GM18498 (cell line): ENCODE results near the gene BCL11B.

Source experiments
- ATAC-seq: cut with Tn5 transposase; IDR thresholded peaks from one replicate; pipeline ENCODE4 v1.9.1; 2021; ENCODE audit warnings: mild to moderate bottlenecking, moderate library complexity; ENCODE audit not compliant: unreplicated experiment

BCL11B gene

DNA sequence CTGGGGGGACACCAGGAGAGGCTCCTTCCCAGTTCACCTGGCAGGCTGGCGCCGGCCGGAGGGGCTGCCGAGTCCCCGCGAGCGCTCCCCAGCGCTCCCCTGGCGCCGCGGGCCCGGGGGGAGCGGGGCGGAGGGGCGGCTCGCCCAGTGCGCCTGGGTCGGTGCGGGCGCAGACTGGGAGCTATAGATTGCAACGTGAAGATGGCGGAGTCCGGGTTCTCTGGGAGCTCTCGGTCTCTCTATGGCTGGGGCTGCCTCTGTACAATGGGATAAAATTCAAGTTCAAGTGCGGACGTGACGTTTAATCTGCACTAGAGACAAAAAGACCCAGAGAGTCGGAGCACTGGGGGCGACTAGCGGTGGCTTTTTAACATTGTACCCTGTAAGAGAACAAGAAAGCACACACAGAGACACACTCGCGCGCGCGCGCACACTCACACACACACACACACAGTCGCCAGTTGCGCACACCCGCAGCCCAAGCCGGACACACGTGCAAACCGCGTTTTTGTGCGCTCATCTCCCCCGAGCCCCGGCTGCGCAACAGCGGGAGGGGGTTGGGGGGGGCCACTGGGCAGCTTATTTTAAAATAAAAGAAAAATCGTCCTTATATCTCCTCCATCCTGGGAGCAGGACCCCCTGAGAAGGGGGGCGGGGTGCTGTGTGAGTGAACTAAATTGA lies at the start of gene BCL11B:
Gene BCL11B (minus strand): TSS at position 247 of the 681 bp plus-strand sequence. CDS start 979 bp downstream, outside the sequence.
- ATAC-seq, result peak; percentile 81

GRCh38 chr14:99321236-99321925 lies 49.4 kb upstream of the BCL11B start:
- ATAC-seq, result no peak

DNA sequence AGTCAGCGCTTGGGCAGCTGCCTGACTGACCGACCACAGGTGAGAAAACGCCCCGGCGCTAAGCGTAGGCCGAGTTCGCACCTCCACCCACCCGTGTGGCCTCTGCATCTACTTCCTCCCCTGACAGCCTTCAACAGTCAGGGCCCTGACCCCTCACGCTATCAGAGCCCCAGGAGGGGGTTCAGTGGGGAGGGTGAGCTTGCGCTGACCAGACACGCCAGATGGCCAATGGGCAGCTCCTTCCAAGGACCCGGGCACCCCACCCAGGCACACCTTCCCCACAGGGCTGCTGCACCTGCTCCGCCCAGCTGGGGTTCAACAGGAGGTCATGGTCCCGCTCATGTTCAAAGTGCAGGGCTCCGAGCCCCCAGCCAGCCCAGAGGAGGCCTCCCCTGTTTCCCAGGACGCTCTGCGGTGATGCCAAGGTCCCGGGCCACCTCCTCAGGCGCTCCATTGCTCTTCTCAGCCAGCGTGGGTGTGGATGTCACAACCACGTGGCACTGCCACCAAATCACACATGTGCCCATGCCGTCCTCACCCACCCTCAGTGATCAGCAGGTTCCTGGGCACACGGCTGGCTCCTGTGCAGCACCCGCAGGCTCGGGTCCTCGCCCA lies 48.7 kb upstream of the BCL11B start:
- ATAC-seq, result no peak

DNA sequence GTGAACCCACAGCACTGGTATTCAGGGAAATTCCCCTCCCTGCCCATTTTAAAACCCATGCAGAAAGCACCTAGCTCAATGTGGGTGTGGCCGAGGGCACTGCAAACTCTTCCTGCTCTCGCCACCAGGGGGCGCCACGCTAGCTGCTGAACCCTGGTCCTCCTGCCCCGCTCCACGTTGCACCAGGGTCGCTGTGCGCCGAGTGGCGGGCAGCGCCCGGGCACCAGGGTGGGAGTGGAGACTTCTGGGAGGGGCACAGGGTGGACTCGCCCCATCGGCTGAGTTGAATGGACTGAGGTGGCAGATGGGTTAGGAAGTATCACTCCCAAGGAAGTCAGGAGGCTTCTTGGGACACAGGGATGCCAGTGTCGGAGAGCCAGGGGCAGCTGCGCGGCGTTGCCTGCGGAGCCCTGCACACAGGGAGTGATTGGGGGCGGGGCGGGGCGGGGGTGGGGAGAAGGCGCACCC lies 48.1 kb upstream of the BCL11B start:
- ATAC-seq, result peak; percentile 53

DNA sequence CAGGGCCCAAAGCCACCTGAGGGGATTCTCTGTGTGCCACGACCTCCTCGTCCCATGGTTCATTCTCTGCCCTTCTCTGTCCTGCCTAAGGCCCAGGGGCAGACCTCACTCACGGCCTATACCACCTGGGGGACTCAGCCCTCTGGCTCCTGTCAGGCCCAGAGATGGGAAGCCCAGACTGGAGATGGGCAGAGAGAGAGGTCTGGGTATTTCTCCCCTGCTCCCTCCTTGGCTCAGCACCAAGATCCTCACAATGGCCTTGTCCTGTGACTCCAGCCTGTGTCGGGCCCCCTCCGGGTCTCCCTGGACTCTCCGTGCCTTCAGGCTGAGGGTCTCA lies 46.9 kb upstream of the BCL11B start:
- no peak for ATAC-seq

DNA sequence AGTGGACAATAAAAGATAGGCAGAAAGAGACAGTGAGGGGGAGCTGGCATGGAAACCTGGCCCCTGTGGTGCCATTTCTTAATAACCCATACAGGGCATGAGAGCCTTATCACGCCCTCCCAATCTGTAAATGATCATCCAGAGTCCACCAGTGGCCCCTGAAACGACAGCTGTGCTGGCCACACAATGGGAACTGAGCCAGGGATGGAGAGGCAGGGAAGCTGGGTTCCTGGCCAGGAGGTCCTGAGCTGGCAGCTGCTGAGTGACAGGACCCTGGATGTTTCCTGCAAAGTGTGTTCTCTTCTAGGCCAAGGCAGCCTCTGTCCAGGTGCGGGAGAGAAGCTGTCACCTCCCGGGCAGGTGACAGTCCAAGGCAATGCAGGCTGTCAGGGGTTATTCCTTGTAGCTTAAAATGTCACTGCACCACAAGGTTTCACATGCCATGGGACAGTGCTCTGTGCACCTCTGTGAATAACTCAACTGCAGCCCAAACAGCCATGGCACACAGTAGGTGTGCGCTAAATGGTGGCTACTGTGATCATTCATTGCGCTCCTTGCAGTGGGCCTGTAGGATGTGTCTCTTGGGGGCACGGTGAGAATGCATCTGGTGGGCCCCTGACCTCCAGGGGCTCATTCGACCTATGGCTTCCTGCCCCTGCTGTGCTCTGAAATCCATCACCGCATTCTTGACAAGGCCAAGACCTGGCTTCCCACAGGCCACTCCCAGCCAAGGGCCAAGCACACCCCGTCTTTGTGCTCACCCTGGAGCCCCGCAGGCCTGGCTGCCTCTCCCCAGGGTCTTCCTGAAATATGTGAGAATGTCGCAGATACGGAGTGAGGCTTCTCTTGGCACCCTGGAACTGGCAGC lies 46.3 kb upstream of the BCL11B start:
- no peak for ATAC-seq

DNA sequence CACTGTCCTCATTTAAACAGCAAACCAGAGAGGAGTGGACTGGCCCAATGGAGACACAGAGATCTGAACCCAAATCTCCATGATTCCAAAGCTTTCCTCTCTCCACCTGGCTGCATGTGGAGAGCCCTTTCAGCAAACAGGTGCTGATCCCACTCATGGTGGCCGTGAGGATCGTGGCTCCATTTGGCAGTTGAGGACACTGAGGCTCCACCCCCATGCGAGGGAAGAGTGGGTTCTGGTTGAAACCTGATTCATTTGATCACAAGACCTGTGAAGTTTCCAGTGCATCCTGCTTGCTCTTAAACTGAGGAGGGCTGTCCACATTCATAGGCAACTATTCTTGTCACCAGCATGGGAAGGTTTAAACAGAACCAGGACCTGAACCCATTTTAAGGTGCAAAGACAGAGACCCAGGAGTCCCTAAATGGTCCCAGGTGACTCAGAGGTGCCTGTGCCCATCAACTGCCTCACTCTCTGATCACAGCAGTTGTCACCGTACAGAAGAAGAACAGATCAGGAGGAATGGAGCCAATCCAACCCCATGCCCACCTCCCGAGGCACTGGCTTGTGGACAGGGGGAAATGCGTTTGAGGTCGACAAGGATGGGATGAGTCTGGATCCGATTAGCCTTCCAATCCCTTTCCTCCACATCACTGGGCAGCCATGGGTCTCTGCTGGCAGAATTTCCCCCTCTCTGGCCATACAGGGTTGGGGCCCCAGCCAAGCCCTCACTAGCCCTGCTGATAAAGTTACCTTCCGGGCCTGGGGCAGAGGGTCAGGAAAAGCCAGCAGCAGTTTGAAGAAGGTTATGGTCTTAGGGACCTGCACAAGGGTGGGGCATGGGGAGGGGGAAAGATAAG lies 45.5 kb upstream of the BCL11B start:
- no peak for ATAC-seq

GRCh38 chr14:99316281-99317163 lies 44.5 kb upstream of the BCL11B start:
- ATAC-seq, result no peak

GRCh38 chr14:99315197-99315596 lies 43.2 kb upstream of the BCL11B start:
- no peak for ATAC-seq

- no peak for ATAC-seq
Measured at GRCh38 chr14:99314623-99315022, 42.6 kb upstream of the BCL11B start.

DNA sequence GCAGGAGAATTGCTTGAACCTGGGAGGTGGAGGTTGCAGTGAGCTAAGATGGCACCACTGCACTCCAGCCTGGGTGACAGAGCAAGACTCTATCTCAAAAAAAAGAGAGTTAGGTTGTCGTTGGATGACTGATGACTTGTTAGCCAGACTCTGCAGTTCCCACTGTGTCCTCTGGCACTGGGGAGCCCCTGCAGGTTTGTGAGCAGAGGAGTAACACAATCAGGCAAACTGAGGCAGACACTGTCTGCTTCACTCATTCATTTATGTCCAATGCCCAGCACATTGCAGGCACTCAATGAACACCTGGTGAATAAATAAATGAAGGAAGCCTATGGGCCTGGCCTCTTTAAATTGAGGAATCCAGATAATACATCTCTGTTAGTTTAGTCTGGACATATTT lies 41.2 kb upstream of the BCL11B start:
- ATAC-seq, result no peak

DNA sequence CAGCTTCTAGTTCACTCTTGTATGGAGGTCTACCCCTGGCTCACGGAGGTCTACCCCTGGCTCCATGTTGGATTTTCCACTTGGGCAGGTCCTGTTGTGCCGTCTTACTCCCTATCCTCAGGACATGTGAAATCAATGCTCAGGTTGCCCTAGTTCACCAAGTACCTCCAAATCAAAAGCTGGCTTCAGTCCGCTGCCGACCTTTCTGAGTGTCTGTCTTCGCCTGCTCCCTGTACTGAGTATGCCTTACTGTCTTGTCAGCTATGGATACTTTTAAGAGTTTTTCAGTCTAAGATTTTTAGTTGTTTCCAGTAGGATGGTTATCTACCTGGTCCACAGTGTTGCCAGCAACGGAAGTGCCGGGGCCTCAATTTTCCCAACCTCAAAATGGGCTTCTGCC lies 40.1 kb upstream of the BCL11B start:
- no peak for ATAC-seq

- no peak for ATAC-seq
Measured at GRCh38 chr14:99309220-99309766, 37.3 kb upstream of the BCL11B start.

DNA sequence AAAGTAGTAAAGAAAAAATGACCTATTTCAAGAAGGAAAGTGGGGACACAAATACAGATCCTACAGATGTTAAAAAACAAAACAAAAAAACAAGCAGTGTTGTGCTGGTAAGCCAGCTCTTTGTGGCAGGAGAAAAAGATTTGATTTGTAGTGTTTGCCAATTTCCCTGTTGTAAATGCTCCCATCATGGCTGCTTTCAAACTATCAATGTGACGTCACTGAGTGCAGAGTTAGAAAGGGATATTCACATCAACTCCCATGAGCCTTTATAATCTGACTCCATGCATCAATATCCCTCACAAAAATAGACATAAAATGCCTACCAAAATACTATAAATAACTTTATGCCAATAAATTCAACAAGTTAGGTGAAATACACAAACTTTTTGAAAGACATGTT lies 32.2 kb upstream of the BCL11B start:
- no peak for ATAC-seq

DNA sequence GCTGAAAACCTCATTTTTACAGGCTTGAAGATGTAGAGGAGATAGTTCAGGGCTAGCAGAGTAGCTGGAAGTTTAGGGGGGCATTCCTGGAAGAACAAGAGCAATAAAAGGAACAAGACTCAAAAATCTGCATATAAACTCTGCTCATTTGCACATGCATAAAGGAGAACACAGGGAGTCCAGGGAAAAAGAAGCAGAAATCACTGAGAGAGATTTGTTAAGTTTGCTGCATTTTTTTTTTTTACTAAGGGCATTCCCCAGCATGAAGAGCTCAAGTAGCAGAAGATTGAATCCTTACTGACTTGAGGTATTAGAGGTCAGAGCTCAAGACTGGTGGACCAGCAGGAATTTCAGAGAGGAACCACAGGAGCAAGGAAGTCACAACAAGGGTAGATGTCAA lies 28.2 kb upstream of the BCL11B start:
- no peak for ATAC-seq

GRCh38 chr14:99296517-99296916 lies 24.5 kb upstream of the BCL11B start:
- ATAC-seq, result no peak

- ATAC-seq, result no peak
Measured at GRCh38 chr14:99289394-99290189, 17.6 kb upstream of the BCL11B start.

- no peak for ATAC-seq
Measured at GRCh38 chr14:99288948-99289347, 17.0 kb upstream of the BCL11B start.
